Measurements from ENCODE around the gene HAPLN2. TPM values are rescaled to one million over a fixed set of nuclear protein-coding genes. Genes with fewer than 3 reads are reported as not detected.

HAPLN2 gene
- total RNA-seq, 1 donor from 2014 or later: not detected

DNA sequence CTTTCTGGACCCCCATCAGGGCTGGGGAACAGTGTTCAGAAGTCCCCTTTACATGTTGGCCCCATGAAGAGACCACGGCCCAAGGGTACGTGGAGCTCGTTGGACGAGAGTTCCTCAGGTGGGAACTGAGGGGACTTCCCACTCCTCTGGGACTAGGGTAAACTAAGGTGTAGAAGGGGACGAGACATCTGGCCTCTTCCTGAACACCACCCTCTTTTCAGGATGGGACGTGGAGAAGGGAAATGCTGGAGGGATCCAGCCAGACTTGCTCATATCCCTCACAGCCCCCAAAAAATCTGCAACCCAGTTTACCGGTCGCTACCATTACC is 25.6 kb upstream of the HAPLN2 start:
- TF ChIP-seq, protein P1, sequence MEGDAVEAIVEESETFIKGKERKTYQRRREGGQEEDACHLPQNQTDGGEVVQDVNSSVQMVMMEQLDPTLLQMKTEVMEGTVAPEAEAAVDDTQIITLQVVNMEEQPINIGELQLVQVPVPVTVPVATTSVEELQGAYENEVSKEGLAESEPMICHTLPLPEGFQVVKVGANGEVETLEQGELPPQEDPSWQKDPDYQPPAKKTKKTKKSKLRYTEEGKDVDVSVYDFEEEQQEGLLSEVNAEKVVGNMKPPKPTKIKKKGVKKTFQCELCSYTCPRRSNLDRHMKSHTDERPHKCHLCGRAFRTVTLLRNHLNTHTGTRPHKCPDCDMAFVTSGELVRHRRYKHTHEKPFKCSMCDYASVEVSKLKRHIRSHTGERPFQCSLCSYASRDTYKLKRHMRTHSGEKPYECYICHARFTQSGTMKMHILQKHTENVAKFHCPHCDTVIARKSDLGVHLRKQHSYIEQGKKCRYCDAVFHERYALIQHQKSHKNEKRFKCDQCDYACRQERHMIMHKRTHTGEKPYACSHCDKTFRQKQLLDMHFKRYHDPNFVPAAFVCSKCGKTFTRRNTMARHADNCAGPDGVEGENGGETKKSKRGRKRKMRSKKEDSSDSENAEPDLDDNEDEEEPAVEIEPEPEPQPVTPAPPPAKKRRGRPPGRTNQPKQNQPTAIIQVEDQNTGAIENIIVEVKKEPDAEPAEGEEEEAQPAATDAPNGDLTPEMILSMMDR (IDR thresholded peaks at IDR 0.05; ENCODE audit: insufficient read depth, low read length, poor library complexity, severe bottlenecking): no peak
- DNase-seq (ENCODE audit: low read depth): no peak
- Histone ChIP-seq H3K27me3 (ENCODE audit: control insufficient read depth, insufficient read depth, low read length) (no peaks in the 10 kb centered on the region), H3K4me3 (ENCODE audit: low read depth, low read length) (no peak overlapping the region), H3K36me3 (ENCODE audit: control insufficient read depth, insufficient read depth, low read length) (peaks cover 6% of the 10 kb centered on the region)

DNA sequence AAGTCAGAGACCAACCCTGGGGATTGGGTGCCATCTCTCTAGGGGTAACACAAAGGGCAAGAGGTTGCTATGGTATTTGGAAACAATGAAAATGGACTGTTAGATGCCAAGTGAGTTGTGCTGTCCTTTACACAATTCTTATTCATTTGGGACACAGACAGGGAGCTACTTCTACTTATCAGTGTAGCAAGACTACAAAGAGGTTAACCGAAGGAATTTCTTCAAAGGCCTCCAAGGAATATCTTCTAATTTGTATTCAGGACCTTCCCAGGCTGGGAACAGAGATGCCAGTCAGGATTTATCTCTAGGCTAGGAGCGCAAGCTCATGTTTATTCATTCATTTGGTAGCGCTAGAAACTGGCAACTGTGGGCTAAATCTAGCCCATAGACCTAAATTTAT is 25.0 kb upstream of the HAPLN2 start:
- peaks cover 6% of the 10 kb centered on the region for H3K36me3 ChIP-seq (ENCODE audit: control insufficient read depth, insufficient read depth, low read length)
- TF ChIP-seq, protein P1 (IDR thresholded peaks at IDR 0.05; ENCODE audit: insufficient read depth, low read length, poor library complexity, severe bottlenecking): no peak
- no peak overlapping the region for H3K4me3 ChIP-seq (ENCODE audit: low read depth, low read length)
- no peak for DNase-seq (ENCODE audit: low read depth)
- no peaks in the 10 kb centered on the region for H3K27me3 ChIP-seq (ENCODE audit: control insufficient read depth, insufficient read depth, low read length)

DNA sequence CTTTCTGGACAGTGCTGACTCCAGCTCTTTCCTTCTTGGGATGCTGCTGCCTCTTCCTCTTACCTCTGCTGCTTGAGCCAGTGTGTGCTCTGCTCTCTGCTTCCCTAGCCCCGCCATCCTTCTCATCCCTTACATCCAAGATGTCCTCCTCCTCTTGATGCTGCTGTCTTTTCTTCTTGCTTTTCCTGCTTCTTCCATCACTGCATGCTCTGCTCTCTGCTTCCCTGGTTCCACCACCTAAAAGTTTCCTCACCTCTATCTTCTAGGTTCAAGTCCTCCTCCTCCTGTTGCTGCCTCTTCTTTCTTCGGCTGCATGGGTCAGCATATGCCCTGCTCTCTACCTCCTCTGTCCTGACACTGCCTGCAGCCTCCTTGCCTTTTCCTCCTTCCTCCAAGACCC is 24.2 kb upstream of the HAPLN2 start:
- TF ChIP-seq, protein P1 (IDR thresholded peaks at IDR 0.05; ENCODE audit: insufficient read depth, low read length, poor library complexity, severe bottlenecking): no peak
- H3K36me3 ChIP-seq (ENCODE audit: control insufficient read depth, insufficient read depth, low read length): peaks cover 6% of the 10 kb centered on the region
- H3K27me3 ChIP-seq (ENCODE audit: control insufficient read depth, insufficient read depth, low read length): no peaks in the 10 kb centered on the region

DNA sequence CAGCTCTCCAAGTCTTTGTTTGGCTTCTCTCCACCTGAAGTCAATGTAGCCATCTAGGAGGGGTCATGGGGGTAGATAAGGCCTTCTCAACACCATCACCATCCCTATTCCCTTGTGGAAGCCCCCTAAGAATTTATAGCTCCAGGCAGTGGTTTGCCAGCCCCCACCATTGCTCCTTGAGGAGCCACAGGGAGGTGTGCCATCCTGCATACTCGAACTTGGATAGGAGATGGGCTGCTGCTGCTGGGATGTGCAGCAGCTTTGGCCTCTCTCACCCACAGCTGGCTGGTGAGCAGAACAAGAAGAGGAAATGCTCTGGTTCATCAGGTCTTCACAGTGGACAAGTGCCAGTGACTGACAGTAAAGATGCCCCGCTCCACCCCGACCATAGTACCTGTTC is 22.8 kb upstream of the HAPLN2 start:
- Histone ChIP-seq H3K4me3 (ENCODE audit: low read depth, low read length) (no peak overlapping the region), H3K36me3 (ENCODE audit: control insufficient read depth, insufficient read depth, low read length) (peaks cover 6% of the 10 kb centered on the region), H3K27me3 (ENCODE audit: control insufficient read depth, insufficient read depth, low read length) (no peaks in the 10 kb centered on the region)
- no peak for DNase-seq (ENCODE audit: low read depth)
- TF ChIP-seq, protein P1 (IDR thresholded peaks at IDR 0.05; ENCODE audit: insufficient read depth, low read length, poor library complexity, severe bottlenecking): no peak

More for the DNA sequence above, 24.2 kb upstream of the HAPLN2 start:
- no peak for DNase-seq (ENCODE audit: low read depth)
- no peak overlapping the region for H3K4me3 ChIP-seq (ENCODE audit: low read depth, low read length)

DNA sequence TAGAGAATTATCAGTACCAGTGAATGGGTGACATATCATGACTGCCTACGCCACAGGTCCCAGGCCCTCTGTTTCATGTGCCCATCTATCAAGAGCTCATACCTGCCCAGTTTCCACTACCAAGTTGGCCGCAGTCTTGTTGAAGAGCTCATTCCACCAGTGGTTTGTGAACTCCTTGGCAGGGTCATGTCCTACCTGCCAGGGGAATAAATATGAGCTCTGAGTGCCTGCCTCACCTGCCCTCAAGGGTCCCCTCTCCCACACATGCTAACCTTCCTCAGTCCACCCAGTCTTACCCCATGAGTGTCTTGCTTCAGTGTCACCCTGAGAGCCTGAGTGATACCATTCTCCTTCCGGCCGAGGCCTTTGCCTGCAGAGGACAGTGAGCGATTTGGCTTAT is 21.1 kb upstream of the HAPLN2 start:
- TF ChIP-seq, protein P1 (IDR thresholded peaks at IDR 0.05; ENCODE audit: insufficient read depth, low read length, poor library complexity, severe bottlenecking): no peak
- Histone ChIP-seq H3K4me3 (ENCODE audit: low read depth, low read length) (no peak overlapping the region), H3K27me3 (ENCODE audit: control insufficient read depth, insufficient read depth, low read length) (no peaks in the 10 kb centered on the region), H3K36me3 (ENCODE audit: control insufficient read depth, insufficient read depth, low read length) (peaks cover 5% of the 10 kb centered on the region)
- DNase-seq (ENCODE audit: low read depth): no peak

DNA sequence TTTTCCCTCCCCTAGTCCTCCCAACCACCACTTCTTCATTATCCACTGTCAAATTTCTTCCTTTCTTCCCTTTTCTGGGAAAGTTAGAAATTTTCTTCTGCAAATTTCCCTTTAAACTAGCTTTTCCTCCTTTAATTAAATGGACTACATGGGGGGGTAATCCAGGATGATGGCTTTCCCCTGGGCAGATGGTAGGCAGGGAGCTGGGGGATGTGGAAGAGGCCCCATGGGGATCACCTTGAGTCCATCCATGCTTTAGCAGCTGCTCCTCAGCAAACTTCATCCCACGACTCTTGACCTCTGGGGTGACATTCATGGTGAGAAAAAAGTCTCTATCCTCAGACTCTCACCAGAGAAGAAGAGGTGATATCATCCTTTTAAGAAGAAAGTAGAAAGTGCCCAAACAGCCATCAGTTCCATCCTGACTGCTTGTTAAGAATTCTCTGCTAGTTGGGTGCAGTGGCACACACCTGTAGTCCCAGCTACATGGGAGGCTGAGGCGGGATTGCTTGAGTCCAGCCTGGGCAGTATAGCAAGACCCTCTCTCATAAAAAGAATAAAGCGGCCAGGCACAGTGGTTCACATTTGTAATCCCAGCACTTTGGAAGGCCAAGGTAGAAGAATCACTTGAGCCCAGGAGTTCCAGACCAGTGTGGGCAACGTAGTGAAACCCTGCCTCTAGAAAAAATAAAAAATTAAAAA is 20.3 kb upstream of the HAPLN2 start:
- peaks cover 4% of the 10 kb centered on the region for H3K36me3 ChIP-seq (ENCODE audit: control insufficient read depth, insufficient read depth, low read length)
- TF ChIP-seq, protein P1 (IDR thresholded peaks at IDR 0.05; ENCODE audit: insufficient read depth, low read length, poor library complexity, severe bottlenecking): no peak
- H3K4me3 ChIP-seq (ENCODE audit: low read depth, low read length): no peak overlapping the region
- H3K27me3 ChIP-seq (ENCODE audit: control insufficient read depth, insufficient read depth, low read length): no peaks in the 10 kb centered on the region
- no peak for DNase-seq (ENCODE audit: low read depth)

Data from kidney epithelial cell (primary cell).